SH-SY5Y (cell line): Measurements from ENCODE around the gene SKP1.

Experiments used
- GATA2 ChIP-seq: IDR thresholded peaks from 2 replicates; pipeline ENCODE4 v1.6.1; 2011; ENCODE audit warnings: mild to moderate bottlenecking, low read depth, low read length
- GATA3 ChIP-seq: IDR thresholded peaks from 2 replicates; pipeline ENCODE4 v1.6.1; 2011; ENCODE audit warnings: low read depth, mild to moderate bottlenecking, low read length, moderate library complexity

SKP1 gene

DNA sequence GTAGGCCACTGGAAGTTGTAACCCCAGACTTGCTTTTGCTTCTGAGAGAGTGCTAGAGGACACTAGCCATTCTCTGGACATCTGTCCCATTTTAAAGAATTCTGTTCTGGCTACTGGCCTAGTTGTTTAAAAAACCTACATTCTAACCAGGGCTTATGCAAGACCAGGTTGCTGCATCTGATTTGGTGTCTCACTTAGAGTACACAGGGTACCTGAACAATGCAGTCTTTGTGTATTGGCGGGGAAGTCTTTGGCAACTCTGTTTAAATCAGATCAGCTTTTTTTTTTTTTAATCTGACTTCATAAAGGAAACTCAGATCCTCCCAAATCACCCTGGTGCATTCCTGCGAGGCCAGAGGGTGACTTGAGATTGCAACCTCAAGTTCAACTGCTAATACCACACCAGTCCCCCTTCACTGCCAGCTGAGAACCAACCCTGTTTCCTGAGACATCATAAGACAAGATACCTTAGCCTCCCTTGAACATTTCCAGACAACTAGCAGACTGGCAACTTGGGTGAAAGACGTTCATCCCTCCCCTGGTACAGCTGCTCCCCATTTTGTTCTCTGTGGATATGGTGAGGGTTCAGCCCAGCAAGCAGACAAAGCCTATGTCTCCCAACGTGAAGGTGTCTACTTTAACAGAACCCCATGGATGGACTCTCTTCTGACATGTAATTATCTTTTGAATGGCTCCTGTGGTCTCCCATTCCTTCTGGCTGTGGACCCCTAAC is 27.0 kb downstream of the SKP1 start:
- no peak for TF ChIP-seq GATA2
- no peak for TF ChIP-seq GATA3

DNA sequence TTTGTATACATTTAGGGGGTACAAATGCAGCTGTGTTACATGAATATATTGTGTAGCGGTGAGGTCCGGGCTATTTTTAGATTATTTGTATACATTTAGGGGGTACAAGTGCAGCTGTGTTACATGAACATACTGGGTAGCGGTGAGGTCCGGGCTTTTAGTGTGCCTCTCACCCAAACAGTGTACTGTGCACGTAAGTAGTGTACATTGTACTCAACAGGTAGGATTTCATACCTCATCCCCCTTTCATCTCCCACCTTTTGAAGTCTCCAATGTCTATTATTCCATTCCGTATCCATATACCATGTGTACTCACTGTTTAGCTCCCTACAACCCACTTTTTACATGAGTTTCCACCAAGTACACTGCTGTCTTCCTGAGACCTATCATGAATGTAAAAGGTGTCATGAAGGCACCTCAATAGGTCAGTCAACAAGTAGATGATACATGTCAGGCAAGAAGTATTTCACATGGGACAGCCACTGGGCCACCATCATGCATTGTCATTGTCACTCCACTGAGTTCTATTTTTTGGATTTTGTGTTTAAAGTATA is 27.7 kb downstream of the SKP1 start:
- TF ChIP-seq GATA3 (no peak), GATA2 (no peak)

DNA sequence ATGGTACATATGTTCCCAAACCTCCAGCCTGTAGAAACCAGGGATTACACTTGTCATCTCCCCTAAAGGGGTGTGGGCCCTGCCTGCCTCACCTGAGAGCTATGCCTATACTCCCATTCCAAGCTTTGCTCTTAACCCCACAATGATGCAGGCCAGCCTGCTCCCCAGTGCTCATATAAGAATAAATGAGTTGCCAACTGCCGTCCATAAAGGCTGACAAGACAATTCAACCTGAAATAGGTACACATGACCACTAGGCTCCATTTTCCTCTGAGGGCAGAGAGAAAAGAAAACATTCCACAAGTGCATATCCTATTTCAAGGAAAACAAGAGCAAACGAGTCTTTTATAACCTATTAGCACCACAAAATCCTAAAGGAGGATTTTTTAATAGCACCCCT is 28.4 kb downstream of the SKP1 start:
- TF ChIP-seq GATA2 (no peak), GATA3 (no peak)

DNA sequence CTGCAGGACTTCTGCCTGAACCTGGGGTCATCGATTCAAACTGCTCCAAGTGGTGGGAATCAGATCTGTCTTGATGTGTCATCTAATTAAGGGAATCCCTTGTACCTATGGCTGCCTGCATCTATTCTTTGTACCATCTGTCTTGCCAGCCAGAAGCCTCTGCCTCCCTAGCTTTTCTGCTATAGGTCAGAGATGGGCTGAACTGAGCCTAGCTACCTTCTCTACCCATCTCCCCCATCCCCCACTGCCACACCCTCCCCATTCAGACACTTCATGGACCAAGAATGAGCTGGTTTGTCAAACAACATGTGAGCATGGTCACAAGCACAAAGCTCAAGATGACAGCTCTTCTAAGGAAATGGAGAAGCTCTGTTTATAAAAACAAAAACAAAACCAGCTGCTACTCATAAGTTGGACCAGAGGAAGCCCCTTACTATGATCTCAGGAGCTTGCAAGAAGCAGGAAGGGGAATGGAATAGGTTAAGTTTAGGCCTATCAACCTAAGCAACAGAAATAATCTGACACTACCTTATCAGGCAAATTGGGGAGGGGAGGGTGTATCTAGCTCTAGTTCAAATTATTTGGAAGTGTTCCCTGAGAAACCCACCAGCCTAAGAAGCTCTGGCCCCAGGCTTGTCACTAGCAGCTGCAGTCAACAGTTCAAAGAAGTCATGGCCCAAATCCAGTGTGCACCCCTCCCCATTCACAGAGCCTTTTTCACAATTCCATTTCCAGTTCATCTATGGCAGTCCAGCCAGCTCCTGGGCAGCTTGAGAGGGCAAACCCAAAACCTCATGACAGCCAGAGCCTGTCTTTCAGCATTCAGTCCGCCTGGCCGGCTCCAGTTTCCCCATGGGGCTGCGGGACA is 29.9 kb downstream of the SKP1 start:
- TF ChIP-seq GATA3: no peak
- no peak for TF ChIP-seq GATA2

GRCh38 chr5:134145779-134146581 is 30.8 kb downstream of the SKP1 start:
- TF ChIP-seq GATA2: no peak
- TF ChIP-seq GATA3: no peak

DNA sequence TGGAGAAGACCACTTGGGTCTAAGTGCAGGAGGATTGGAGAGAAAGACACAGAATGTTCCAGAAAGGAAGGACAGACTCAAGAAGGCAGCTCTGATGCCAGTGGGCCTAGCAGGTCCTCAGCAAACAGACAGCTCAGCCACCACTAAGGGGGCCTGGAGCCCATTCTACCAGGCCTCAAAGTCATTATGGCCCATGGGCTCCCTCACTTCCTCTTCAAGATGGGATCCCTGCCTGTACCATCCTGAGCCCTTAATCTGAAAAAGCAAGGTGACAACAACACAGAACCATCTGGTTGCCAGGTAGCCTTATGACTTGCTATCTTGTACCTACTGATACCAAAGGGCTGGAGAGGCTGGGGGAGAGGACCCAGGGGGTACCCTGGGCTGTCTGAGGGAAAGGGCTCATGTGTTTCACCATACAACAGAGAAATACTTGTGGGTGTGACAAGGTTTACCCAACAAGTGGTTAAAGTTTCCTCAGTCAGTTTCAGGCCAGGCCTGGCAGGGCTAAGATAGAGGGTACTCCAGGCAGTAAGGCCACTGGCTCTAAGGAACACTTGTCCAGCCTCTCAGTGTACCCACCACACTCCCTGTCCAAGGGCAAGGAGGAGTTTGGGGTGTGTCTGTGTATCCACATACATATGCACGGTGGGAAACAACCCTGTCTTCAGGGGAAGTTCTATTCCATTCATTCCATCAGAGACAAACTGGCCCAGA is 31.6 kb downstream of the SKP1 start:
- TF ChIP-seq GATA2: no peak
- no peak for TF ChIP-seq GATA3

- no peak for TF ChIP-seq GATA2
- no peak for TF ChIP-seq GATA3
Measured at GRCh38 chr5:134143944-134144941, 32.5 kb downstream of the SKP1 start.

GRCh38 chr5:134143431-134143830 is 33.3 kb downstream of the SKP1 start:
- TF ChIP-seq GATA2: no peak
- TF ChIP-seq GATA3: no peak

DNA sequence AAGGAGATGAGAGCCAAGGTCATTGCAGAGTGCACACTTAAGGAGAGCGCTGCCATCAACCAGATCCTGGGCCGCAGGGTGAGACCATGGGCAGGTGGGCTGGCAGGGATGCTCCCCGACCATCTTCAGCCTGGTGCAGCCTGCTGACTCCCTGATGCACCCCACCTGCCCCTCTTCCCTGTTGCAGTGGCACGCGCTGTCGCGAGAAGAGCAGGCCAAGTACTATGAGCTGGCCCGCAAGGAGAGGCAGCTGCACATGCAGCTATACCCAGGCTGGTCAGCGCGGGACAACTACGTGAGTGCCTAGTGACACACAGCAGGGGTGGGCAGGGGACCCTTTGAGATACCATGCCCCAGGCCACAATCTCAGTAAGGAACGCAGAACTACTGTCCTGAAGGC is 33.9 kb downstream of the SKP1 start:
- TF ChIP-seq GATA3 (no peak), GATA2 (no peak)

GRCh38 chr5:134142052-134142451 is 34.7 kb downstream of the SKP1 start:
- TF ChIP-seq GATA3: no peak

GRCh38 chr5:134141331-134142050 is 35.3 kb downstream of the SKP1 start:
- no peak for TF ChIP-seq GATA2
- TF ChIP-seq GATA3: no peak

DNA sequence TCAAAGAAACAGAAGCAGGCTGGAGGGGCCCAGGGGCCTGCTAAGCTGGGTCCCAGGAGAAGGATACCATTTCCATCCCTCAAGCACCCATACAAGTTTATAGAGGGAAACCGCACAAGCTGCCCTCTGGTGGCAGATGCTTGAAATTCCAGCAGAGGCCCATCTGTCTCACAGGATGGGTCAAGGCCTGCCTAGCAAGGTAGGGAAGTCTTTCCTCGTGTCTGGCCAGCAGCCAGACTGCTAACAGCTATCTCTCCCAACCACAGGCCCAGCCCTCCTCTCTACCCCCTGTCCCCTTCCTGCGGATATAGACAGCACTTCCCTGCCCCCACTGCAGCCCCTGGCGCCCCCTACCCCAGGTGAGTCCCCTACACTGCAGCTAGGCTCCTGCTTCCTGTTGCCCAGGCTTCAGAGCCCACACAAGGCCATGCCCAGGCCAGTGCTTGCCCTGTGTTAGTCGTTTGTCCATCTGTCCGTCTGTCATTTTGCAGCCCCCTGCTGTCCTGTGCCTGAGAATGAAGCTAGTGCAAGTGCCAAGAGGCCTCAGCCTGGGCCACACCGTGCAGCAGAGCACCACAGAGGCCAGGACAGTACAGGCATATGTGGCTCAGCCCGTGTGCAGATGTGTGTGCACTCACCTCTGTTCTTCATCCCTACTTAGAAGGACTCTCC is 36.1 kb downstream of the SKP1 start:
- TF ChIP-seq GATA3 (no peak), GATA2 (no peak)
